ENCODE measurements around the gene ERCC1. TPM values are rescaled to one million over a fixed set of nuclear protein-coding genes. Genes with fewer than 3 reads are reported as not detected.

The ERCC1 gene
- total RNA-seq, 1 experiment from 2014 or later = 62.4 TPM

DNA sequence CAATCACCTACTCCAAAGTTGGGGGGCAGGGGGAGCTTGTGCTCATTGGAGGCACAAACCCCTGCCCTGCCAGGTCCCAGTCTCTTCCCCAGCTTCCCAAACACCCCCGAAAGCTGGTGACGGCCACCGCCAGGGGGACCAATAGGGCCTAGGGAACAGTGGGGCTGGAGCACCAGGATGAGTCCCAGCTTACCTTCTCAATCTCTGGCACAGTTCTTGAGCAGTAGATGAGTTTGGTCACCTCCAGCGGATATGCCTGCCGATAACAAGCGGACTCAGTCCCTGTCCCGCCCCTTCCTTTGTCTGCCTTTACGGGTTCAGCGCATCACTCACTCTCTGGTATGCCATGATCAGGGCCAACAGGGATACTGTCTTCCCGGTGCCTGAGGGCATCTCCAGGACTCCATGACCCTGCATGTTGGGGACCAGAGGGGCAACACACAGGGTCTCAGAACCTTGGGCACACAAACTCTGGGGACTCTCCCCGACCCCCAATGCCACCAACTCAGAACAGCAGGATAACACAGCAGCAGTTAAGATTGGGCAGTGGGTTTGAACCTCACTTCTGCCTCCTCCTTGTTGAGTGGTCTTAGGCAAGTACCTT lies 54.9 kb downstream of the ERCC1 start:
- TF ChIP-seq, protein P1, sequence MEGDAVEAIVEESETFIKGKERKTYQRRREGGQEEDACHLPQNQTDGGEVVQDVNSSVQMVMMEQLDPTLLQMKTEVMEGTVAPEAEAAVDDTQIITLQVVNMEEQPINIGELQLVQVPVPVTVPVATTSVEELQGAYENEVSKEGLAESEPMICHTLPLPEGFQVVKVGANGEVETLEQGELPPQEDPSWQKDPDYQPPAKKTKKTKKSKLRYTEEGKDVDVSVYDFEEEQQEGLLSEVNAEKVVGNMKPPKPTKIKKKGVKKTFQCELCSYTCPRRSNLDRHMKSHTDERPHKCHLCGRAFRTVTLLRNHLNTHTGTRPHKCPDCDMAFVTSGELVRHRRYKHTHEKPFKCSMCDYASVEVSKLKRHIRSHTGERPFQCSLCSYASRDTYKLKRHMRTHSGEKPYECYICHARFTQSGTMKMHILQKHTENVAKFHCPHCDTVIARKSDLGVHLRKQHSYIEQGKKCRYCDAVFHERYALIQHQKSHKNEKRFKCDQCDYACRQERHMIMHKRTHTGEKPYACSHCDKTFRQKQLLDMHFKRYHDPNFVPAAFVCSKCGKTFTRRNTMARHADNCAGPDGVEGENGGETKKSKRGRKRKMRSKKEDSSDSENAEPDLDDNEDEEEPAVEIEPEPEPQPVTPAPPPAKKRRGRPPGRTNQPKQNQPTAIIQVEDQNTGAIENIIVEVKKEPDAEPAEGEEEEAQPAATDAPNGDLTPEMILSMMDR (conservative IDR thresholded peaks at IDR 0.05) = peak; percentile 34; the same call in 2 of the 3 replicates
- Histone ChIP-seq H3K9ac (ENCODE audit: extremely low read depth, insufficient read length, low read length) (no peak overlapping the region), H4K91ac (ENCODE audit: insufficient read length, low read depth, low read length) (no peak overlapping the region), H3K18ac (ENCODE audit: insufficient read length, low read depth, low read length) (no peak overlapping the region), H3K4me2 (ENCODE audit: insufficient read depth, insufficient read length, low read length) (peak overlapping the region; percentile 6), H3K14ac (ENCODE audit: insufficient read depth, low read length) (no peak overlapping the region; the same call in 1 of the 2 replicates), H3K9me3 (ENCODE audit: control insufficient read depth, low read depth, low read length) (no peaks in the 10 kb centered on the region), H3K23ac (ENCODE audit: insufficient read length, low read depth, low read length) (no peak overlapping the region), H3K56ac (ENCODE audit: insufficient read length, low read depth, low read length) (no peak overlapping the region), H2BK20ac (ENCODE audit: low read depth, low read length, poor library complexity, severe bottlenecking) (no peak overlapping the region), H4K20me1 (ENCODE audit: control insufficient read depth, insufficient read depth, insufficient read length) (no peaks in the 10 kb centered on the region), H2AK5ac (ENCODE audit: insufficient read length, low read length) (no peak overlapping the region), H3K79me1 (ENCODE audit: insufficient read depth, low read depth, low read length, poor library complexity, severe bottlenecking) (peaks cover 3% of the 10 kb centered on the region), H2AFZ (ENCODE audit: low read length) (no peak overlapping the region), H2BK120ac (ENCODE audit: low read depth, low read length, poor library complexity, severe bottlenecking) (no peak overlapping the region), H2BK5ac (ENCODE audit: insufficient read length, low read length) (no peak overlapping the region), H4K5ac (ENCODE audit: insufficient read length, low read depth, low read length) (no peak overlapping the region), H3K23me2 (ENCODE audit: insufficient read length, low read depth, low read length, poor library complexity, severe bottlenecking) (no peaks in the 10 kb centered on the region), H2BK12ac (ENCODE audit: insufficient read length, low read depth, low read length) (no peak overlapping the region), H3K4me1 (ENCODE audit: insufficient read depth, low read length) (peaks cover 4% of the 10 kb centered on the region; the same call in 1 of the 2 replicates), H3K27me3 (ENCODE audit: insufficient read depth, low read length) (no peaks in the 10 kb centered on the region), H3T11ph (ENCODE audit: low read length) (no peak overlapping the region), H3K27ac (ENCODE audit: insufficient read length, low read depth, low read length) (no peak overlapping the region), H3K4ac (ENCODE audit: low read depth, low read length) (no peak overlapping the region), H3K79me2 (ENCODE audit: insufficient read depth, low read length) (no peaks in the 10 kb centered on the region; the same call in 1 of the 2 replicates), H4K8ac (replicated peaks; ENCODE audit: insufficient read length, low read depth, low read length) (no peak overlapping the region), H2BK15ac (ENCODE audit: low read depth, low read length) (no peak overlapping the region)
- Mint-ChIP-seq H3K4me1 (peaks cover 7 to 16% of the 10 kb centered on the region in 2 experiments), H3K9me3 (no peaks in the 10 kb centered on the region), H3K36me3 (ENCODE audit: insufficient read depth in 1 of 3, low read depth in 3 of 3) (peaks cover 16 to 29% (median 28%) of the 10 kb centered on the region in 3 experiments; a peak in 6 of 7 replicates), H3K27me3 (ENCODE audit: low read depth) (no peaks in the 10 kb centered on the region), H3K4me3 (peak overlapping the region; percentile 60 to 79), H3K27ac (peak overlapping the region in 2 of 3 experiments; percentile 75 to 81; a peak in 4 of 7 replicates)
- no CpG with 5 or more reads among the region's 11 CpGs for WGBS (ENCODE audit: extremely low coverage, insufficient read length, low lambda C conversion rate)
- peak; percentile 57 for DNase-seq

Measured in H9 (cell line).